Measurements from ENCODE around the gene TFPI. TPM values are rescaled to one million over a fixed set of nuclear protein-coding genes. Genes with fewer than 3 reads are reported as not detected.

The TFPI gene
- total RNA-seq, 4 donors from 2014 or later: 75.1 to 110 (median 92.2) TPM

DNA sequence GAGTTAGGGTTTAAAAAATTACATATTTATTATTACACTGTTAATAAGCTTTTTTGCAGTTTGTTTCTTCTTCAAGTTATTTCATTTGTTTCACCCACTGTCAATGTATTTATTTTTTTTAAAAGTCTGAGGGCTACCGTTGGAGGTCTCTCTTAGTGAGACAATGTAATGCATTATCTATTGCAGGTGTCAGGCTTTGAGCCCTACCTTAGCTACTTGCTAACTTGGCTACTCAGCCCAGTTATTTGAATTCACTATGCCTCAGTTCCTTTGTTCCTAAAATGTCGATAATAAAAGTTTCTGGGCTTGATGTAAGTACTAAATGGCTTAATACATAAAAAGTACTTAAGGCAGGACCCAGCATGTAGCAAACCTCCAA is 458 bp upstream of the TFPI start:
- 25 to 31% methylated on average over 2 of the region's 2 CpGs for WGBS, 2 donors
- no peak for DNase-seq (ENCODE audit: low spot score in 2 of 2)
- TF ChIP-seq, protein P1, sequence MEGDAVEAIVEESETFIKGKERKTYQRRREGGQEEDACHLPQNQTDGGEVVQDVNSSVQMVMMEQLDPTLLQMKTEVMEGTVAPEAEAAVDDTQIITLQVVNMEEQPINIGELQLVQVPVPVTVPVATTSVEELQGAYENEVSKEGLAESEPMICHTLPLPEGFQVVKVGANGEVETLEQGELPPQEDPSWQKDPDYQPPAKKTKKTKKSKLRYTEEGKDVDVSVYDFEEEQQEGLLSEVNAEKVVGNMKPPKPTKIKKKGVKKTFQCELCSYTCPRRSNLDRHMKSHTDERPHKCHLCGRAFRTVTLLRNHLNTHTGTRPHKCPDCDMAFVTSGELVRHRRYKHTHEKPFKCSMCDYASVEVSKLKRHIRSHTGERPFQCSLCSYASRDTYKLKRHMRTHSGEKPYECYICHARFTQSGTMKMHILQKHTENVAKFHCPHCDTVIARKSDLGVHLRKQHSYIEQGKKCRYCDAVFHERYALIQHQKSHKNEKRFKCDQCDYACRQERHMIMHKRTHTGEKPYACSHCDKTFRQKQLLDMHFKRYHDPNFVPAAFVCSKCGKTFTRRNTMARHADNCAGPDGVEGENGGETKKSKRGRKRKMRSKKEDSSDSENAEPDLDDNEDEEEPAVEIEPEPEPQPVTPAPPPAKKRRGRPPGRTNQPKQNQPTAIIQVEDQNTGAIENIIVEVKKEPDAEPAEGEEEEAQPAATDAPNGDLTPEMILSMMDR (IDR thresholded peaks at IDR 0.05): no peak
- TF ChIP-seq EP300 (IDR thresholded peaks at IDR 0.05) (no peak), POLR2A (IDR thresholded peaks at IDR 0.05) (no peak)
- no peaks in the 10 kb centered on the region for H3K27me3 ChIP-seq
- peaks cover 0 to 26% (median 0%) of the 10 kb centered on the region in 4 donors for H3K4me1 ChIP-seq
- H3K36me3 ChIP-seq: no peaks in the 10 kb centered on the region
- H3K9me3 ChIP-seq: no peaks in the 10 kb centered on the region
- peak overlapping the region in 3 of 4 donors; percentile 45 to 83 (median 78) for H3K27ac ChIP-seq
- H3K4me3 ChIP-seq: peak overlapping the region in 2 of 4 donors; percentile 36 to 49

DNA sequence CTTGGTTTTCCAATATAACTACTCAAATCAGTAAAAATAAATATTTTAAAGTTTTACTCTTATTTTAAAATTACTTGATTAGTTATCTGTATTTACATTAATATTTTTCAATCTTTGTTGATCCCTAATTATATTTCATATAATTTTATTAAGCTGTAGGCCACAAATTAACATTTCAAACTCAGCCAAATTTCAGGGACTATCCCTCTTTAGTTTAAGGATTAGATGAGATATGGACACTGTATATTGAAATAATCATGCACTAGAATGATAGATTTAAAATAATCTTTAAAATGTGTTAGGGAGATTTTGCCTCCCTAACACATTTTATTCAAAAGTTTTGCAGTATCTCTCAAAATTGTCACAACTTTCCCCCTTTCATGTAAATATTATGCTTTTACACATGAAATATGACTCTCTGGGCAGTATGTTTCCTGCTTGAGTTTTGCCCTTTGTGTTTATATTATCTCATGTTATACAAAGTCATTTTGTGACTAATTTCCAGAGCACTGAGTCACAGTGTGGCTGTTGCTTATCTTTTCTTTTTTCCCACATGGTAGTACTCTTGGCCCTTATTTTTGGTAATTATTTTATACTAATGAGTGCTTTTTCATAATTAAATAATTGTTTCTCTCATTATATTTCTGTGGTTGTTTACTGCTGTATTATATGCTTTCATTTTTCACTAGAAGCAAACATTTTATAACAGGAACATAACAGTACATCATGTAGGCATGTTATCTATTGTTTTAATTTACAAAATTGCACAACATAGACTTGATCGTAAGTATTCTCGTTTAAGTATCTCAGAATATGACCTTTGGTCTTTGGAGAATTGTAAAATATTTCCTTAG is 1.2 kb downstream of the TFPI start:
- no peak for DNase-seq (ENCODE audit: low spot score in 2 of 2)
- Histone ChIP-seq H3K4me3 (peak overlapping the region; percentile 23 to 49 (median 38)), H3K36me3 (no peaks in the 10 kb centered on the region), H3K4me1 (peaks cover 0 to 40% (median 0%) of the 10 kb centered on the region in 4 donors), H3K27me3 (no peaks in the 10 kb centered on the region), H3K27ac (peak overlapping the region in 3 of 4 donors; percentile 73 to 83 (median 78)), H3K9me3 (no peaks in the 10 kb centered on the region)
- TF ChIP-seq POLR2A (IDR thresholded peaks at IDR 0.05) (no peak), EP300 (IDR thresholded peaks at IDR 0.05) (no peak)
- 32 to 34% methylated on average over 2 of the region's 2 CpGs for WGBS, 2 donors

DNA sequence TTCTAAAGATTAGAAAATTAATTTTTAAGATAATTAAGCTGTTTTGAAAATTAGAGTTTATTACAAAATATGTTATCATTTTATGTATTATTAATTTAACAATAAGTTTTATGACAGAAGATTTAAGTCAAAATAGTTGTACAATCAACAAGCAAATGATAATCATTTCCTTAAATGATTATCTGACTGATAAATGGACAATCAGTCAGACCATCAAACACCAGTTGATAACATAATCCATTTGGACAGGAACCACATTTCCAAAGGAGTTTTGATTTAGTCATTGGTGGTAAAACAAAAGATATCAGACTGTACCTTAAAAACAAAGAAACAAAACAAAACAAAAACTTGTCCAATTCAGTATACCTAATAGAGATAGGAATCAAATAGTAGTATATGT is 1.9 kb downstream of the TFPI start:
- peaks cover 0 to 46% (median 0%) of the 10 kb centered on the region in 4 donors for H3K4me1 ChIP-seq
- H3K4me3 ChIP-seq: peak overlapping the region in 2 of 4 donors; percentile 39 to 49
- peak overlapping the region in 2 of 4 donors; percentile 78 to 83 for H3K27ac ChIP-seq
- no peak for DNase-seq (ENCODE audit: low spot score in 2 of 2)
- no peaks in the 10 kb centered on the region for H3K36me3 ChIP-seq
- no peaks in the 10 kb centered on the region for H3K27me3 ChIP-seq
- no peak for TF ChIP-seq POLR2A (IDR thresholded peaks at IDR 0.05)
- TF ChIP-seq EP300 (IDR thresholded peaks at IDR 0.05): no peak
- TF ChIP-seq, protein P1 (IDR thresholded peaks at IDR 0.05): no peak
- H3K9me3 ChIP-seq: no peaks in the 10 kb centered on the region

DNA sequence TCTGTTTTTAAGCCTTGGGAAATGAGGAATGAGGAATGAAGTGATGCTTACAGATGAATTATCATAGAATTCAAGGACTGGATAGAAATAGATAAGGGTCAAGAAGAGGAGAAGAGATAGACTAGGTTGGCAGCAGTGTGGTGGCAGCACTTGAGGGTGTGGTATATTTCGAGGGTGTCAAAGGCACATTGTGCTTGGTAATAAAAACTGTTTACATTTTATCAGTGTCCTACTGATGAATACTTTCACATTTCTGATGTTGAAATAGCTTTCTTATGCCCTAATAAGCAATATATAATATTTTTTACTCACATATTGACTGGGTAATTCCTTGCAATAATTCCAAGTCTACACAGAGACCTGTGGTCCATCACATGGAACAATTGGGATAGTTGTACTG is 3.4 kb downstream of the TFPI start:
- Histone ChIP-seq H3K4me3 (peak overlapping the region in 1 of 4 donors; percentile 49), H3K27me3 (no peaks in the 10 kb centered on the region), H3K36me3 (no peaks in the 10 kb centered on the region), H3K9me3 (no peaks in the 10 kb centered on the region), H3K4me1 (peaks cover 0 to 56% (median 6%) of the 10 kb centered on the region in 4 donors), H3K27ac (peak overlapping the region in 2 of 4 donors; percentile 78 to 83)
- WGBS, 2 donors: 68 to 74% methylated on average over 1 of the region's 1 CpG
- DNase-seq (ENCODE audit: low spot score in 2 of 2): no peak
- no peak for TF ChIP-seq POLR2A (IDR thresholded peaks at IDR 0.05)
- no peak for TF ChIP-seq EP300 (IDR thresholded peaks at IDR 0.05)
- TF ChIP-seq, protein P1 (IDR thresholded peaks at IDR 0.05): no peak

DNA sequence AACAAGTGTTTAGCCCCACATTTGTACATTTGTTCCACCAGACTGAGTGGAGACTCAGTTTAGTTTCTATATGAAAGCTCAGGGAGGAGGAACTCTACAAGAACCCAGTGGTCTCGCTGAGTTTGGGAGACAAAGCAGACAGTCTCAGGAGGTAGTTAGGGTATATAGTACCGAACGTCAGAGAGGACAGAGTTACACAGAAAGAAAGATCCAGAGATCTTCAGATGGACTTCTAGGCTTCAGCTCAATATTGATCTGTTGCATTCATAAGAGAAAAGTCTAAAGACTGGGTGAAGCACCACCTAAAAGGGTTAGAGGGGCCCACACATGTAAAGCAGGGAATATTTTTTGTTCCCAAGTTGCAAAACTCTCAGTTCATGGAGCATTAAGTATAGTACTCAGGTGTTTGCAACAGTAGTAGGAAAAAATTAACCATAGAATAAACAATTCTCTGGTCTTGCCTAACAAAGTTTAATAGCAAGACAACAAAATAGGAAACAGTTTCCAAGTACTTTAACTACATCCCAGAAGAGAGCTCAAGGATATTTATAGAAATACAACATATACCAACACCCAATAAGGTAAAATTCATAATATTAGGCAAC is 4.2 kb downstream of the TFPI start:
- DNase-seq (ENCODE audit: low spot score in 2 of 2): no peak
- Histone ChIP-seq H3K4me3 (peak overlapping the region in 3 of 4 donors; percentile 1 to 15 (median 12)), H3K27ac (peak overlapping the region; percentile 29 to 83 (median 56)), H3K36me3 (no peaks in the 10 kb centered on the region), H3K9me3 (no peaks in the 10 kb centered on the region), H3K27me3 (no peaks in the 10 kb centered on the region), H3K4me1 (peaks cover 0 to 59% (median 10%) of the 10 kb centered on the region in 4 donors)
- WGBS, 2 donors: 63 to 67% methylated on average over 3 of the region's 3 CpGs
- TF ChIP-seq, protein P1 (IDR thresholded peaks at IDR 0.05): no peak
- no peak for TF ChIP-seq POLR2A (IDR thresholded peaks at IDR 0.05)
- no peak for TF ChIP-seq EP300 (IDR thresholded peaks at IDR 0.05)

All from tibial nerve (tissue), 4 donors.